K562 (cell line): ENCODE measurements around the gene RAB14. TPM values are rescaled to one million over a fixed set of nuclear protein-coding genes. Genes with fewer than 3 reads are reported as not detected.
A peak's percentile ranks its signal among the peaks of the same experiment; 100 is the strongest.

ENCODE experiments used
- BACH1 ChIP-seq: fragments of 200-800 bp; sonication (Bioruptor generic); IDR thresholded peaks from 2 replicates; pipeline ENCODE4 v1.6.1; 2016; ENCODE audit warnings: missing genetic modification characterization, missing compliant biosample characterization
- ELK3 ChIP-seq: fragments of 450-650 bp; formaldehyde crosslinking; IDR thresholded peaks from 2 replicates; pipeline ENCODE4 v1.4.0; 2020; ENCODE audit warnings: mild to moderate bottlenecking
- HDGF ChIP-seq: fragments of 450-650 bp; IDR thresholded peaks from 2 replicates; pipeline ENCODE4 v1.6.1; 2016
- JUND ChIP-seq, 2 experiments: IDR thresholded peaks; 2 replicates in 1 of 2; 3 replicates in 1 of 2; pipeline ENCODE4 v1.6.1; 2011; ENCODE audit warnings: borderline replicate concordance in 2 of 2, low read depth in 2 of 2, low read length in 2 of 2, improper control_type of control experiment in 1 of 2, missing biosample characterization in 1 of 2, missing genetic modification characterization in 1 of 2, missing genetic modification reagents in 1 of 2
- MTA3 ChIP-seq: fragments of 450-650 bp; formaldehyde crosslinking; IDR thresholded peaks from 2 replicates; pipeline ENCODE4 v1.6.1; 2017; ENCODE audit warnings: mild to moderate bottlenecking, borderline replicate concordance
- NCOA6 ChIP-seq: fragments of 450-650 bp; IDR thresholded peaks from 2 replicates; pipeline ENCODE4 v1.6.1; 2017; ENCODE audit warnings: mild to moderate bottlenecking
- NR0B1 ChIP-seq: fragments of 450-650 bp; IDR thresholded peaks from one replicate; pipeline ENCODE4 v1.6.1; 2018; ENCODE audit warnings: mild to moderate bottlenecking, moderate library complexity; ENCODE audit not compliant: partially characterized antibody
- PHTF2 ChIP-seq: fragments of 250-450 bp; sonication (Bioruptor Pico); IDR thresholded peaks from 2 replicates; pipeline ENCODE4 v1.5.0; 2021; ENCODE audit warnings: mild to moderate bottlenecking
- POLR2B ChIP-seq: fragments of 450-650 bp; IDR thresholded peaks from 2 replicates; pipeline ENCODE4 v1.6.1; 2018; ENCODE audit warnings: low read depth; ENCODE audit not compliant: partially characterized antibody
- PTTG1 ChIP-seq: fragments of 450-650 bp; IDR thresholded peaks from 2 replicates; pipeline ENCODE4 v1.6.1; 2016; ENCODE audit warnings: low read depth, mild to moderate bottlenecking, missing genetic modification characterization, missing compliant biosample characterization
- TAF15 ChIP-seq: fragments of 200-400 bp; formaldehyde crosslinking; IDR thresholded peaks from 2 replicates; pipeline ENCODE4 v1.6.1; 2017; ENCODE audit warnings: mild to moderate bottlenecking, low read depth, low read length, moderate library complexity
- ZNF197 ChIP-seq: fragments of 200-800 bp; sonication (Bioruptor generic); IDR thresholded peaks from 2 replicates; pipeline ENCODE4 v1.6.1; 2016; ENCODE audit warnings: low read depth, missing genetic modification characterization, missing compliant biosample characterization
- ZNF583 ChIP-seq: fragments of 250-450 bp; sonication (Bioruptor Pico); IDR thresholded peaks from 2 replicates; pipeline ENCODE4 v1.4.0; 2020
- ZNF77 ChIP-seq: fragments of 250-450 bp; sonication (Bioruptor Pico); IDR thresholded peaks from 2 replicates; pipeline ENCODE4 v1.5.0; 2020
- polyA plus RNA-seq, 8 experiments: library from polyadenylated mRNA; depleted of rRNA in 4 of 8; stranded (reverse) in 5 of 8; unstranded in 3 of 8; fragments of >200 nt; fragmentation: Nextera tagmentation in 2 of 8; fragmentation: Illumina TruSeq in 1 of 8; extraction: Ambion mirVana in 2 of 8; extraction: Trizol in 1 of 8; gene quantifications; 2 replicates each; pipeline versions ENCODE4 v1.2.1 to v1.2.3, GENCODE V29; 2011 to 2014; ENCODE audit warnings: inconsistent platforms in 1 of 8, missing spikeins in 1 of 8
- total RNA-seq, 7 experiments: library from RNA; depleted of rRNA in 6 of 7; stranded (reverse); fragments of >200 nt in 6 of 7; fragmentation: Illumina TruSeq in 2 of 7; extraction: Trizol in 2 of 7; gene quantifications; 2 replicates each; pipeline versions ENCODE4 v1.2.1 to v1.2.3, GENCODE V29; 2011 to 2021; ENCODE audit warnings: low replicate concordance in 1 of 7
- TF ChIP-seq, protein P1 (sequence below): sonication (generic); formaldehyde crosslinking; IDR thresholded peaks from 2 replicates; pipeline ENCODE4 v1.8.0; 2022; ENCODE audit warnings: missing genetic modification reagents, mild to moderate bottlenecking, borderline replicate concordance
- TF ChIP-seq, protein P2 (sequence below): fragments of 450-650 bp; IDR thresholded peaks from 2 replicates; pipeline ENCODE4 v1.6.1; 2016; ENCODE audit warnings: antibody characterized with exemption
- TF ChIP-seq, protein P3 (sequence below), 2 experiments: fragments of 450-650 bp; IDR thresholded peaks; 2 replicates each; pipeline ENCODE4 v1.6.1; 2016
- TF ChIP-seq, protein P4 (sequence below): sonication (generic); formaldehyde crosslinking; IDR thresholded peaks from 2 replicates; pipeline ENCODE4 v1.8.0; 2022; ENCODE audit warnings: missing genetic modification reagents, mild to moderate bottlenecking, moderate library complexity, borderline replicate concordance

RAB14 gene
- total and polyA plus RNA-seq, 9 of the 15 experiments (the other 6 are each of a cell fraction or from before 2014, with no cell fraction given), result 10.3 to 41.8 (median 20.9) TPM

- TF ChIP-seq NR0B1 (no peak), ZNF583 (CRISPR knock-in tag) (no peak), MTA3 (peak; percentile 62; the same call in 1 of the 2 replicates), TAF15 (no peak), BACH1 (tag) (peak; percentile 61; the same call in 1 of the 2 replicates), ZNF77 (no peak), PHTF2 (CRISPR knock-in tag) (no peak), HDGF (no peak), POLR2B (peak; percentile 14), JUND (IDR thresholded peaks at IDR 0.05; ENCODE audit: borderline replicate concordance, low read depth, low read length) (peak; percentile 85), JUND (tag; IDR thresholded peaks at IDR 0.05; ENCODE audit: borderline replicate concordance, low read depth, low read length) (peak; percentile 71; the same call in 2 of the 3 replicates), ZNF197 (CRISPR knock-in tag) (0 out of 2 replicates have a peak, but pooled peaks have one; percentile 33), NCOA6 (no peak), PTTG1 (tag) (no peak), ELK3 (CRISPR knock-in tag) (no peak)
- TF ChIP-seq, protein P1, sequence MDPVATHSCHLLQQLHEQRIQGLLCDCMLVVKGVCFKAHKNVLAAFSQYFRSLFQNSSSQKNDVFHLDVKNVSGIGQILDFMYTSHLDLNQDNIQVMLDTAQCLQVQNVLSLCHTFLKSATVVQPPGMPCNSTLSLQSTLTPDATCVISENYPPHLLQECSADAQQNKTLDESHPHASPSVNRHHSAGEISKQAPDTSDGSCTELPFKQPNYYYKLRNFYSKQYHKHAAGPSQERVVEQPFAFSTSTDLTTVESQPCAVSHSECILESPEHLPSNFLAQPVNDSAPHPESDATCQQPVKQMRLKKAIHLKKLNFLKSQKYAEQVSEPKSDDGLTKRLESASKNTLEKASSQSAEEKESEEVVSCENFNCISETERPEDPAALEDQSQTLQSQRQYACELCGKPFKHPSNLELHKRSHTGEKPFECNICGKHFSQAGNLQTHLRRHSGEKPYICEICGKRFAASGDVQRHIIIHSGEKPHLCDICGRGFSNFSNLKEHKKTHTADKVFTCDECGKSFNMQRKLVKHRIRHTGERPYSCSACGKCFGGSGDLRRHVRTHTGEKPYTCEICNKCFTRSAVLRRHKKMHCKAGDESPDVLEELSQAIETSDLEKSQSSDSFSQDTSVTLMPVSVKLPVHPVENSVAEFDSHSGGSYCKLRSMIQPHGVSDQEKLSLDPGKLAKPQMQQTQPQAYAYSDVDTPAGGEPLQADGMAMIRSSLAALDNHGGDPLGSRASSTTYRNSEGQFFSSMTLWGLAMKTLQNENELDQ, result no peak
- TF ChIP-seq, protein P2, sequence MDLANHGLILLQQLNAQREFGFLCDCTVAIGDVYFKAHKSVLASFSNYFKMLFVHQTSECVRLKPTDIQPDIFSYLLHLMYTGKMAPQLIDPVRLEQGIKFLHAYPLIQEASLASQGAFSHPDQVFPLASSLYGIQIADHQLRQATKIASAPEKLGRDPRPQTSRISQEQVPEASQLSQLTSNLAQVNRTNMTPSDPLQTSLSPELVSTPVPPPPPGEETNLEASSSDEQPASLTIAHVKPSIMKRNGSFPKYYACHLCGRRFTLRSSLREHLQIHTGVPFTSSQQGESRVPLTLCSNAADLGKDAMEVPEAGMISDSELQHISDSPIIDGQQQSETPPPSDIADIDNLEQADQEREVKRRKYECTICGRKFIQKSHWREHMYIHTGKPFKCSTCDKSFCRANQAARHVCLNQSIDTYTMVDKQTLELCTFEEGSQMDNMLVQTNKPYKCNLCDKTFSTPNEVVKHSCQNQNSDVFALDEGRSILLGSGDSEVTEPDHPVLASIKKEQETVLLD, result peak; percentile 80; the same call in 1 of the 2 replicates
- TF ChIP-seq, protein P3, sequence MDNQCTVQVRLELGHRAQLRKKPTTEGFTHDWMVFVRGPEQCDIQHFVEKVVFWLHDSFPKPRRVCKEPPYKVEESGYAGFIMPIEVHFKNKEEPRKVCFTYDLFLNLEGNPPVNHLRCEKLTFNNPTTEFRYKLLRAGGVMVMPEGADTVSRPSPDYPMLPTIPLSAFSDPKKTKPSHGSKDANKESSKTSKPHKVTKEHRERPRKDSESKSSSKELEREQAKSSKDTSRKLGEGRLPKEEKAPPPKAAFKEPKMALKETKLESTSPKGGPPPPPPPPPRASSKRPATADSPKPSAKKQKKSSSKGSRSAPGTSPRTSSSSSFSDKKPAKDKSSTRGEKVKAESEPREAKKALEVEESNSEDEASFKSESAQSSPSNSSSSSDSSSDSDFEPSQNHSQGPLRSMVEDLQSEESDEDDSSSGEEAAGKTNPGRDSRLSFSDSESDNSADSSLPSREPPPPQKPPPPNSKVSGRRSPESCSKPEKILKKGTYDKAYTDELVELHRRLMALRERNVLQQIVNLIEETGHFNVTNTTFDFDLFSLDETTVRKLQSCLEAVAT (IDR thresholded peaks at IDR 0.05), result no peak
- TF ChIP-seq, protein P4, sequence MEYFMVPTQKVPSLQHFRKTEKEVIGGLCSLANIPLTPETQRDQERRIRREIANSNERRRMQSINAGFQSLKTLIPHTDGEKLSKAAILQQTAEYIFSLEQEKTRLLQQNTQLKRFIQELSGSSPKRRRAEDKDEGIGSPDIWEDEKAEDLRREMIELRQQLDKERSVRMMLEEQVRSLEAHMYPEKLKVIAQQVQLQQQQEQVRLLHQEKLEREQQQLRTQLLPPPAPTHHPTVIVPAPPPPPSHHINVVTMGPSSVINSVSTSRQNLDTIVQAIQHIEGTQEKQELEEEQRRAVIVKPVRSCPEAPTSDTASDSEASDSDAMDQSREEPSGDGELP, result peak; percentile 68
Observed at GRCh38 chr9:121233906-121234831, 32.5 kb upstream of the RAB14 start (continued).
